CD4-positive, alpha-beta T cell treated with Interleukin-15 for 1 hour (primary cell): ENCODE measurements around the gene GABRQ.
"Not testable (repeated sequence)": the region's sequence is repeated elsewhere in the genome, so short reads cannot be mapped to it uniquely, and the experiment has no call there.

Experiments used
- DNase-seq: peaks from one replicate; pipeline ENCODE4 v3.0.0-alpha.2; 2020

GABRQ gene

GRCh38 chrX:152663086-152663485, 25.4 kb downstream of the GABRQ start:
- no peak for DNase-seq

- no peak for DNase-seq
Measured at GRCh38 chrX:152674135-152674534, 36.4 kb downstream of the GABRQ start.

- DNase-seq = not testable (repeated sequence)
Measured at GRCh38 chrX:152674652-152675051, 37.0 kb downstream of the GABRQ start.

- not testable (repeated sequence) for DNase-seq
Measured at GRCh38 chrX:152681012-152681411, 43.3 kb downstream of the GABRQ start.

- not testable (repeated sequence) for DNase-seq
Measured at GRCh38 chrX:152697952-152698931, 60.5 kb downstream of the GABRQ start, which contains the start of gene MAGEA3. Gene MAGEA3, plus strand, starts transcription at chrX:152698794. Its CDS starts 2,039 bp downstream, at chrX:152700833.

- DNase-seq = peak; percentile 16
Measured at GRCh38 chrX:152700390-152700789, 62.7 kb downstream of the GABRQ start.

- DNase-seq = not testable (repeated sequence)
Measured at GRCh38 chrX:152706500-152706899, 68.8 kb downstream of the GABRQ start.
